Measurements from ENCODE around the gene PCLAF. TPM values are rescaled to one million over a fixed set of nuclear protein-coding genes. Genes with fewer than 3 reads are reported as not detected.
A peak's percentile ranks its signal among the peaks of the same experiment; 100 is the strongest.

PCLAF gene
- total and polyA plus RNA-seq, 4 donors, result 3.5 to 36.2 (median 6.0) TPM

DNA sequence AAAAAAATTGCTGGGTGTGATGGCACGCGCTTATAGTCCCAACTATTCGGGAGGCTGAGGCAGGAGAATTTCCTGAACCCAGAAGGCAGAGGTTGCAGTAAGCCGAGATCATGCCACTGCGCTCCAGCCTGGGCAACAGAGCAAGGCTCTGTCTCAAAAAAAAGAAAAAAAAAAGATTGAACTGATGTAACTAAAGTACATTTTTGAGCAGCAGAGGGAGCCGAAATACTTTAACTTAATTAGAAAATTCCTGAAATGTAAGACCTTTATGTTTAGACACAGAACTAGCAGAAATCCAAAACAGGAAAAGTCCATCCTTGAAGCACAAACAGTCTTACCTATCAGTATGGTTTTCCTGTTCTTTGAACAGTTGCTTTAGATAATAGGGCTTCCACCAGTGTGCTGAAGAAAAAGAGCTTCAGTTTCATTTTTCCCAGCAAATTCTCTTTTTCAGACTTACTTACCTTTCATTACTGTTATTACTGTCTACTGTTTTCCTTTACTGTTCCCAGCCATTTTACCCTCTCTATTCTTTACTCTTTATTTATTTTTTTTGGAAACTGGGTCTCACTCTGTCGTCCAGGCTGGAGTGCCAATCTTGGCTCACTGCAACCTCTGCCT is 45.7 kb upstream of the PCLAF start:
- peaks cover 5 to 34% (median 16%) of the 10 kb centered on the region in 4 donors for H3K36me3 ChIP-seq (ENCODE audit: control insufficient read depth in 4 of 4, insufficient read depth in 4 of 4, low read length in 4 of 4)
- H3K27me3 ChIP-seq (ENCODE audit: control insufficient read depth in 3 of 3, insufficient read depth in 3 of 3, low read length in 2 of 3), result no peaks in the 10 kb centered on the region
- TF ChIP-seq, protein P1, sequence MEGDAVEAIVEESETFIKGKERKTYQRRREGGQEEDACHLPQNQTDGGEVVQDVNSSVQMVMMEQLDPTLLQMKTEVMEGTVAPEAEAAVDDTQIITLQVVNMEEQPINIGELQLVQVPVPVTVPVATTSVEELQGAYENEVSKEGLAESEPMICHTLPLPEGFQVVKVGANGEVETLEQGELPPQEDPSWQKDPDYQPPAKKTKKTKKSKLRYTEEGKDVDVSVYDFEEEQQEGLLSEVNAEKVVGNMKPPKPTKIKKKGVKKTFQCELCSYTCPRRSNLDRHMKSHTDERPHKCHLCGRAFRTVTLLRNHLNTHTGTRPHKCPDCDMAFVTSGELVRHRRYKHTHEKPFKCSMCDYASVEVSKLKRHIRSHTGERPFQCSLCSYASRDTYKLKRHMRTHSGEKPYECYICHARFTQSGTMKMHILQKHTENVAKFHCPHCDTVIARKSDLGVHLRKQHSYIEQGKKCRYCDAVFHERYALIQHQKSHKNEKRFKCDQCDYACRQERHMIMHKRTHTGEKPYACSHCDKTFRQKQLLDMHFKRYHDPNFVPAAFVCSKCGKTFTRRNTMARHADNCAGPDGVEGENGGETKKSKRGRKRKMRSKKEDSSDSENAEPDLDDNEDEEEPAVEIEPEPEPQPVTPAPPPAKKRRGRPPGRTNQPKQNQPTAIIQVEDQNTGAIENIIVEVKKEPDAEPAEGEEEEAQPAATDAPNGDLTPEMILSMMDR (IDR thresholded peaks at IDR 0.05; ENCODE audit: control extremely low read depth, extremely low read depth), result peak; percentile 8
- H3K27ac ChIP-seq (ENCODE audit: low read depth in 1 of 2, low read length in 1 of 2), result no peak overlapping the region
- ATAC-seq (ENCODE audit: insufficient read depth, low FRiP score) (no peak), DNase-seq (peak in 2 of 3 donors; percentile 73 to 82)
- 76 to 78% methylated on average over 7 of the region's 7 CpGs for WGBS, 2 donors
- no peak overlapping the region for H3K9ac ChIP-seq (ENCODE audit: insufficient read depth in 1 of 2, low read length in 2 of 2)
- H3K4me1 ChIP-seq (ENCODE audit: control insufficient read depth in 5 of 5, insufficient read depth in 5 of 5, low read length in 5 of 5), result peaks cover 0 to 22% (median 7%) of the 10 kb centered on the region in 5 donors
- H3K9me3 ChIP-seq (ENCODE audit: control insufficient read depth in 4 of 4, insufficient read depth in 3 of 4, low read length in 3 of 4), result no peaks in the 10 kb centered on the region
- H3K4me3 ChIP-seq, result no peak overlapping the region

DNA sequence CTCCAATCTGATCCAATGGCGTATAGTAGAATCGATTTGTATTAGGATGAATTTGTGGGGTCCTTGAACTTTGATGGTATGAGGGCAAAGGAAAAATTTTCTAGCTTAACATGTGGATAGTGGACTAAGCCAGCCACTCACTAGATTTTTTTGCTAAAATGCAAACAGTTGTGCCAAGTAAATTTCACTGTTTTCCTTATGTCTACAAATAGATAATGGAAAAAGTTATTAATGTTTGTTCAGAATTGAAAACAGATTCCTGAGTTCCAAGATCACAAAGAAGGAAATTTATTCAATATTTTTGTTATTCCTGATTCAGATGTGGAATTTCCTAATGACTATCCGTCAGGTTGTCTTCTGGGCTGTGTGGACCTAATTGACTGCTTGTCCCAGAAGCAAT is 44.0 kb upstream of the PCLAF start:
- Histone ChIP-seq H3K36me3 (ENCODE audit: control insufficient read depth in 4 of 4, insufficient read depth in 4 of 4, low read length in 4 of 4) (peaks cover 8 to 37% (median 20%) of the 10 kb centered on the region in 4 donors), H3K4me1 (ENCODE audit: control insufficient read depth in 5 of 5, insufficient read depth in 5 of 5, low read length in 5 of 5) (peaks cover 0 to 10% (median 2%) of the 10 kb centered on the region in 5 donors), H3K27ac (ENCODE audit: low read depth in 1 of 2, low read length in 1 of 2) (no peak overlapping the region), H3K4me3 (no peak overlapping the region), H3K9me3 (ENCODE audit: control insufficient read depth in 4 of 4, insufficient read depth in 3 of 4, low read length in 3 of 4) (no peaks in the 10 kb centered on the region), H3K27me3 (ENCODE audit: control insufficient read depth in 3 of 3, insufficient read depth in 3 of 3, low read length in 2 of 3) (no peaks in the 10 kb centered on the region), H3K9ac (ENCODE audit: insufficient read depth in 1 of 2, low read length in 2 of 2) (no peak overlapping the region)
- TF ChIP-seq, protein P1 (IDR thresholded peaks at IDR 0.05; ENCODE audit: control extremely low read depth, extremely low read depth), result no peak
- no peak for ATAC-seq (ENCODE audit: insufficient read depth, low FRiP score)
- WGBS, 2 donors, result 88 to 92% methylated on average over 3 of the region's 3 CpGs
- DNase-seq, result no peak

- H3K36me3 ChIP-seq (ENCODE audit: control insufficient read depth in 4 of 4, insufficient read depth in 4 of 4, low read length in 4 of 4), result peaks cover 8 to 37% (median 20%) of the 10 kb centered on the region in 4 donors
- ATAC-seq (ENCODE audit: insufficient read depth, low FRiP score), result no peak
- H3K27ac ChIP-seq (ENCODE audit: low read depth in 1 of 2, low read length in 1 of 2), result no peak overlapping the region
- no peak for DNase-seq
- H3K27me3 ChIP-seq (ENCODE audit: control insufficient read depth in 3 of 3, insufficient read depth in 3 of 3, low read length in 2 of 3), result no peaks in the 10 kb centered on the region
- H3K9me3 ChIP-seq (ENCODE audit: control insufficient read depth in 4 of 4, insufficient read depth in 3 of 4, low read length in 3 of 4), result no peaks in the 10 kb centered on the region
- H3K4me3 ChIP-seq, result no peak overlapping the region
- 67 to 78% methylated on average over 6 of the region's 6 CpGs for WGBS, 2 donors
- no peak overlapping the region for H3K9ac ChIP-seq (ENCODE audit: insufficient read depth in 1 of 2, low read length in 2 of 2)
- no peaks in the 10 kb centered on the region for H3K4me1 ChIP-seq (ENCODE audit: control insufficient read depth in 5 of 5, insufficient read depth in 5 of 5, low read length in 5 of 5)
- TF ChIP-seq, protein P1 (IDR thresholded peaks at IDR 0.05; ENCODE audit: control extremely low read depth, extremely low read depth), result no peak
These were observed 42.7 kb upstream of the PCLAF start for GRCh38 chr15:64423970-64424369.

DNA sequence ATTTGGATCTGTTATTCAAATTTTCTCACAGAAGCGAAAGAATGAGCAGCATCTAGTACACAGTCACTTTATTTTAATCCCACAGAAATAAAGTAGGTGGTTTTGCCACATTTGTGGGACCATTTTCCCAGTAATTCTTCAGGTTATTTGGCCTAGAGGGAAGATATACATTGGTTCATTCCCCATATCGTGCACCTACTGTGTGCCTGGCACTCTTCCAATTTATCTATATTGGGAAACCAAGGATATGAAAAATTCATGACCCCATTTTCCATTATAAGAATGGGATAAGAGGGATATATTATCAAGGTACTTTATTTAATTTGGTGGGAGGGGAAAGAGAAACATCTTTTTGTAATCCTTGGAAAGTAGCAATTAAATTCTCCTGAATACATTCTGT is 41.5 kb upstream of the PCLAF start:
- H3K27me3 ChIP-seq (ENCODE audit: control insufficient read depth in 3 of 3, insufficient read depth in 3 of 3, low read length in 2 of 3), result no peaks in the 10 kb centered on the region
- TF ChIP-seq, protein P1 (IDR thresholded peaks at IDR 0.05; ENCODE audit: control extremely low read depth, extremely low read depth), result no peak
- H3K4me3 ChIP-seq, result no peak overlapping the region
- ATAC-seq (ENCODE audit: insufficient read depth, low FRiP score) (no peak), DNase-seq (no peak)
- peak overlapping the region in 1 of 2 donors; percentile 40 for H3K27ac ChIP-seq (ENCODE audit: low read depth in 1 of 2, low read length in 1 of 2)
- H3K36me3 ChIP-seq (ENCODE audit: control insufficient read depth in 4 of 4, insufficient read depth in 4 of 4, low read length in 4 of 4), result peaks cover 8 to 38% (median 20%) of the 10 kb centered on the region in 4 donors
- no peaks in the 10 kb centered on the region for H3K4me1 ChIP-seq (ENCODE audit: control insufficient read depth in 5 of 5, insufficient read depth in 5 of 5, low read length in 5 of 5)
- WGBS, 2 donors, result 93 to 96% methylated on average over 2 of the region's 2 CpGs
- H3K9ac ChIP-seq (ENCODE audit: insufficient read depth in 1 of 2, low read length in 2 of 2), result no peak overlapping the region
- H3K9me3 ChIP-seq (ENCODE audit: control insufficient read depth in 4 of 4, insufficient read depth in 3 of 4, low read length in 3 of 4), result no peaks in the 10 kb centered on the region
